ENCODE results near the gene BMP10. TPM values are rescaled to one million over a fixed set of nuclear protein-coding genes. Genes with fewer than 3 reads are reported as not detected.
A peak's percentile ranks its signal among the peaks of the same experiment; 100 is the strongest.

Gene BMP10
- total RNA-seq, 2 donors from 2014 or later: not detected

DNA sequence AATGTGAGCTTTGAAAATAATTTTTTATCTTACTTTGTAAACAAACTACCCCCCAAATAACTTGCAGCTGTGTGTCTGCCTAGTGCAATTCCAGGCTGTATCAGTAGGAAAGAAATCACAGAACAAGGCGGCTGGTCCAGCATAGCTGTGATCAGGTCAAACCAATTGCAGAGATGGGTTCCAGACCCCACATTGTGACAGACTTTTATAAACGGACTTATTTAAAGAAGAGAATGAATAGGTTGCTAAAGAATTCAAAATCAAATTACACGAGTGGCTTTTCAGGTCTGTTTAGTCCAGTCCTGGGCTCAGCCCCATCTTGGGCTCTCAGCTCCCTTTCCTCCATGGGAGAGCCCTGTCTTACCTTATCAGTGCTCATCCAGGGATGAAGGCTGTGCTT, 11.1 kb downstream of the BMP10 start:
- intact Hi-C loops (cut with DNase I, micrococcal nuclease): no loop called here

GRCh38 chr2:68857855-68858456, 13.2 kb downstream of the BMP10 start:
- ATAC-seq (no peak), DNase-seq (no peak)
- intact Hi-C loops (cut with DNase I, micrococcal nuclease): no loop called here

More for the DNA sequence above, 11.1 kb downstream of the BMP10 start:
- DNase-seq: no peak
- ATAC-seq: no peak

DNA sequence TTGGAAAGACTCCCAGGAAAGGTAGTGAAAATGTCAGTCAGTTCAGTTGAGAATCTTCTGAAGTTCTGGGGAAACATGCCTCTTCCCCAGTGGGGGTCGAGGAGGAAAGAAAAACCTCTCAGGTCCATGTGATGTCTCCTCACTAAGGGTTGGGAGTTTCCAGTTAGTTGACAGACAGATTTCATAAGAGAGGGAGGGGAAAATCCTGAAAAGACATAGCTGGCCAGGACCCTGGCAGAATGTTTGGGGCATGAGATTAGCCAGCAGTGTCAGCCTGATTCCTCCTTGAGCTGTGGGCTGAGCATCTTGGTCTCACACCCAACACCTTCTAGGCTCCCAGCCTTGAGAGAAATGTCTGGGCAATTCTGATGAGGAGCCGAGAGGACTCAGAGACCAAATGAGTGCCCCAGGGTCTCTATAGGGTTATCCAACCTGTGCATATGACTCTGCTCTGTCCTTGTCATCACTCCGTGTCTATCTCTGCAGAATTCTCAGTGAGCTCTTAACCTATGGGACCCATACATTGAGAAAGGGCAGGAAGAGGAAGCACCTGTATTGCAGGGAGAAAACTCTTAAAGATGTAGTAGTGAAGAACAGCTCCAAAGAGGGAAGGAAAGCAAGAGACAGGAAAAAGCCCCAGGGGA, 13.9 kb downstream of the BMP10 start:
- ATAC-seq (no peak), DNase-seq (no peak)
- intact Hi-C loops (cut with DNase I, micrococcal nuclease): no loop called here

DNA sequence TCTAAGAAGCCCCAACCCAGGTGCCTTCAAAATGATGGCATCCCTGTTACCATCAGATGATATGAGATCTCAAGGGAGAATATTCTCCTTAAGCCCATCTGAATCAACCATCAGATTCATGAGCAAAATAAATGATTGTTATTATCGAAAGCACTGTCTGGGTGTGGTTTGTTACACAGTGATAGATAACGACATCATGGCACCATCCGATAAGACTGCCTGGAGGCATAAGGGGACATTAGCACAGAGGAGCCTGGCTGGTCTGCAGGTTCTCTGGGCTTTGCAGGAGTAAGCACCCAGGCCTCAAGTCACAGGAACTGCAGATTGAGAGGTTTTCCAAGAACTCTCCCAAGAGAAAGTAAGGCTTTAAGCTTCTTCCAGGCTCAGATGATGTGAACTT, 15.6 kb downstream of the BMP10 start:
- no peak for DNase-seq
- no peak for ATAC-seq
- intact Hi-C loops (cut with DNase I, micrococcal nuclease): no loop called here

DNA sequence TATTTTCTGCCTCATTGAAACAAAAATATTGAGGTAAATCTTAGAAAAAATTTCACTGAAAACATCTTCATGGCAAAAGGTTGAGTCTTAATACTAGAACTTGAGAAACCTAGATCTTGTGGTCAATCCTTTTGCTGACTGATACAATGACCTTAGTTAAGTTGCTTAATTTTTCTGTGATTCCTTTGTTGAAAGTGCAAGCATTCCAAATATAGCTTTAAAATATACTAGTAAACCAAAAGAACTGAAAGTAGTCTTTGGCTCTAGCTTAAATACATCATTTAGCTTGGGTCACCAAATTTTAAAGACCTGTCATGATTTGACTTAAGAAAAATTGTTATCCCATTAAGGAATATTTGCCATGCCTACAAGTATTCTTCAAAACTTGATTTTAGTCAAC, 16.7 kb downstream of the BMP10 start:
- intact Hi-C loops (cut with DNase I, micrococcal nuclease): no loop called here
- no peak for ATAC-seq

DNA sequence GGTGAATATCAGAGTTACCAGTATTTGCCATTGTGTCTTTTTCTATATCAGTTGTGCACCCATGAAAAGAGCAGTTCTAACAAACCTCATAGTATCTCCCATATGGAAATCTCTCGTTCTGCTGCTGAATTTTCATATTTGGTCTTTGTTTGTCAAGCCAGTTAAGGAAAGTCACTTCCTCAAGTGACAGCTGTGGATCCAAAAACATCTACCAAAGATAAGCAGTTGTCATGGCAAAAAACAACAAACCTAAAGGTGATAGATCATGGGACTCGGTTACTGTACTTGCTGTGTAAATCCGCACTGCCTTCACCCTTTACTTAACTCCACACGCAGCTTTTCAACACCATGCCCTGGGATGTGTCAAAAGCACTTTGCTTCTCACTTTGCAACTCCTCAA, 17.3 kb downstream of the BMP10 start:
- ATAC-seq: no peak
- intact Hi-C loops (cut with DNase I, micrococcal nuclease): no loop called here

More for the DNA sequence above, 16.7 kb downstream of the BMP10 start:
- DNase-seq: no peak

DNA sequence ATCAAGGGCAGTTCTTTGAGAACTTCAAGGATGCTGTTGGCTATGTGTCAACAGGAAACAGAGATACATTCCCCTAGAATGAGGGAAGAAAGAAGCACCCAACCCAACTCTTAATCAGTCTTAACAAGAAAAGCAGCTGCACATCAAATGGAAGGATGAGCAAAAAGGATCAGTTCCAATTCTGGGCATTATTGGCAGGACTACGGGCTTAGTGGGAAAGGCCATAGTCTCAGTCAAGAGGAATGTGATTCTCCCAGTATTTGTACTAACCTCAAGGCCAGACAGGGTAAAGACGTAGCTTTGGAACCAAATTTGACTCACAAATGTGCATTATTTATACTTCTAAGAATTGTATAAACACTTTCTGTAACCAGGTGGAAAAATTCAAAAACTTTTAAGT, 18.2 kb downstream of the BMP10 start:
- ATAC-seq: no peak
- intact Hi-C loops (cut with DNase I, micrococcal nuclease): no loop called here
- no peak for DNase-seq

More for the DNA sequence above, 17.3 kb downstream of the BMP10 start:
- no peak for DNase-seq

- no peak for ATAC-seq
Observed at GRCh38 chr2:68850524-68850923, 20.7 kb downstream of the BMP10 start.

DNA sequence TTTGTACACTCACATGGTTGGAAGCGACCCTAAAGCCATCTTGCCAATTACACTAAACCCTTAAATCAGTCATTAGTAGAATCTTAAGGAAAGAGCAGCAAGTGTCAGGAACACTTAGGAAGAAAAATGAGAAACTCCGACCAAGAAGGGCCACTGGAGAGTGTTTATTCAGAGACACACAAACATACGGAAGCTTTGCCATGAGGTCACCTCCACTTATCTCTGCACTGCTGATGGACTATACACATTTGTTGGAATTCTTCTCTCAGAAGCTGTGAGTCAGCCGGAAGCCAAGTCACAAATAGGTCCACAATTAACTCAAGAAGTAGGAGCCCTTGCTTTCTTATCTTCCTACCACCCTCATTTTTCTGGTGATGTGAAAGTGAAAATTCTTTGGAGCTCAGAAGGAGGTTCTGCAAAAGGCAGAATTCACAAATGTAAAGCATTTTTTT, 21.6 kb downstream of the BMP10 start:
- intact Hi-C loops (cut with DNase I, micrococcal nuclease): no loop called here
- no peak for DNase-seq

More at GRCh38 chr2:68850524-68850923, 20.7 kb downstream of the BMP10 start:
- no peak for DNase-seq
- intact Hi-C loops (cut with DNase I, micrococcal nuclease): no loop called here

GRCh38 chr2:68847751-68848150, 23.4 kb downstream of the BMP10 start:
- DNase-seq: no peak
- ATAC-seq: peak; percentile 99
- intact Hi-C loops (cut with DNase I, micrococcal nuclease): no loop called here

More for the DNA sequence above, 21.6 kb downstream of the BMP10 start:
- no peak for ATAC-seq

GRCh38 chr2:68846091-68846490, 25.1 kb downstream of the BMP10 start:
- intact Hi-C loops (cut with DNase I, micrococcal nuclease): no loop called here
- no peak for DNase-seq
- ATAC-seq: no peak

DNA sequence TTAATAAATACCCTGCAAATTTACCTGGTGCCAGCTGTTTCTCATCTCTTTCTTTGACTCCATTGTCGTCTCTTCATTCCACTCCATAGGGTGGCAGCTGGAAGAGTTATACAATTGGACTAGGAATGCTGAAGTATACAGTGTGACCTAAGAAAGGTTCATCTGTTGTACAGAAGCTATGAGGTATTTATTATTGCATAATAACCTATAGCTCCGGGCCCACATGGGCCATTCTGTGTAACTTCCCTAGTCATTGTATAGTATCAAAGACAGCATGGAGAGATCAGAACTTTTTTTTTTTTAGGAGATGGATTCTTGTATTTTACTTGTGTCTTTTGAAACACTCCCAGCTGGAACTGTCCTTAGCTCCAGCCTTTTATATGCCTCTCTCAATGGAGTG, 26.2 kb downstream of the BMP10 start:
- ATAC-seq: no peak
- no peak for DNase-seq
- intact Hi-C loops (cut with DNase I, micrococcal nuclease): no loop called here

DNA sequence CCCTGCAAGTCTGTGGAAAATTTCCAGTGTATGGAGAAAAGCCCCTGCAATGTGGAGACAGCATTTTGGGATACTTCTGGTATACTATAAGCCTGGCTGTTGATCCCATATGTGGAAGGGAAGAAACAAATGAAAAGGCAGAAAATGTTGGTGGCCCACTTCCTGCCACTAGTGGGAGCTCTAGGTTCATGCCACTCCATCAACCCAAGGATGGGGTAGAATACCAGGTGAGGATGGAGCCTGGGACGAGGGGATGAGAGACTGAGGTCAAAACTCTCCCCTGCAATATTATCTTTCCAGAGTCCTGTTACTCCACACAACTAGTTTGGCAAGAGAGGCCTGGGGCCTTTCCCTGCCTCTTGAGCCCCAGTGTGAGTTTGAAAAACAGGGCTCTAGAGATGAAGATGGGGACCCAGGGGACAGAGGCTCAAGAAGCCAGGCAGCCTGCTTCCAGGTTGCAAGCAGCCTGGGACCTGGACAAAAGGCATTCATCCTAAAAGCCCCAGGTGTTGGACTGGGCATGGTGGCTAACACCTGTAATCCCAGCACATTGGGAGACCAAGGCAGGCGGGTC, 31.9 kb downstream of the BMP10 start:
- no peak for ATAC-seq
- no peak for DNase-seq
- intact Hi-C loops (cut with DNase I, micrococcal nuclease): no loop called here

GRCh38 chr2:68838641-68839040, 32.6 kb downstream of the BMP10 start:
- DNase-seq (no peak), ATAC-seq (no peak)
- intact Hi-C loops (cut with DNase I, micrococcal nuclease): no loop called here

DNA sequence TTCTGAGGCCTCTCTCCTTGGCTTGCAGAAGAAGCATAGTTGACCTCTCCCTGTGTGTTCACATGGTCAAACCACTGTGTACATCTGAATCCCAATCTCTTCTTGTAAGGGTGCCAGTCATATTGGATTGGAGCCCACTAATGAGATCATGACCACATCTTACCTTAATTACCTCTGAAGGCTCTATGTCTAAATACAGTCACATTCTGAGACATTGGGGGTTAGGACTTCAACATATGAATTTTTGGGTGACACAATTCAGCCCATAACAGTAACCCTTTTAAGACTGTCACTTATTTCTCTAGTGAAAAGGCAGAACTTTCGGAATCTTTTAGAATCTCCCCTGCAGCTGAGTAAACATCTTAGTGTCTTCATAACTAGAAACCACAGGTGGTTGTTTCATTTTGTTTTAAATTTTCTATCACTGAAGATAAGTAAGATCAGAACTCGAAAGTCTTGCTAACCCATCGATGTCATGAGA, 33.3 kb downstream of the BMP10 start:
- ATAC-seq: no peak
- intact Hi-C loops (cut with DNase I, micrococcal nuclease): no loop called here
- no peak for DNase-seq

DNA sequence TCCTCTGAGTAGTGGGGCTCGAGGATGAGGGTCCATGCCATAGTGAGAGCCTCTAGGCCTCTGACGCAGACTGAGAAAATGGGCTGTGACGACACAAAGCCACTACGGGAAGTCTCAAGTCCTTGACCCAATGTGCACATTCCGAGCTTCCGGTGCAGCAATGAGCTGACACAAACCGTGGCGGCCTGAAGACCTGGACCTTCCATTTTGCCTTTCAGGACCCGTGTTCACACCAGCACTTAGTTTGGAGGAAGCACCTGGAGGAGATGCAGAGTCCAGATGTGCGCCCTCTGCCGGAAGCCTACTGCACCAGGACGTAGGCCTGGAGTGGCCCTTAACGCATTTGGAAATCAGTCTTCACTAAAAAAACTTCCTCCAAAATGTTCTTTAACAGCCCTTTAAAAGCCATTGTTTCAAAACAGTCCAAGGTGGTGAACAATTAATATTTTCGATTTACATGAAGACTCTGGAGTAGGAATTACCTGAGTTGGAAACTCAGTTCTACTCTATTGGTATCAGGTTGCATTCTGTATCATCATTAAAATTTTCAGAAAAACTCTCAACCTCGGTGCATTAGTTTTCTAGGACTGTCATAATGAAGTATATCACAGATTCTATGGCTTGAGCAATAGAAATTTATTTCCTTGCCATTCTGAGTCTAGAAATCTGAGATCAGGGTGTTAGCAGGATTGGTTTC, 33.9 kb downstream of the BMP10 start:
- intact Hi-C loops (cut with DNase I, micrococcal nuclease): no loop called here

GRCh38 chr2:68835621-68836020, 35.6 kb downstream of the BMP10 start:
- DNase-seq (no peak), ATAC-seq (peak; percentile 23)
- intact Hi-C loops (cut with DNase I, micrococcal nuclease): no loop called here

More for the DNA sequence above, 33.9 kb downstream of the BMP10 start:
- ATAC-seq (peak; percentile 67), DNase-seq (peak; percentile 58 to 86)

DNA sequence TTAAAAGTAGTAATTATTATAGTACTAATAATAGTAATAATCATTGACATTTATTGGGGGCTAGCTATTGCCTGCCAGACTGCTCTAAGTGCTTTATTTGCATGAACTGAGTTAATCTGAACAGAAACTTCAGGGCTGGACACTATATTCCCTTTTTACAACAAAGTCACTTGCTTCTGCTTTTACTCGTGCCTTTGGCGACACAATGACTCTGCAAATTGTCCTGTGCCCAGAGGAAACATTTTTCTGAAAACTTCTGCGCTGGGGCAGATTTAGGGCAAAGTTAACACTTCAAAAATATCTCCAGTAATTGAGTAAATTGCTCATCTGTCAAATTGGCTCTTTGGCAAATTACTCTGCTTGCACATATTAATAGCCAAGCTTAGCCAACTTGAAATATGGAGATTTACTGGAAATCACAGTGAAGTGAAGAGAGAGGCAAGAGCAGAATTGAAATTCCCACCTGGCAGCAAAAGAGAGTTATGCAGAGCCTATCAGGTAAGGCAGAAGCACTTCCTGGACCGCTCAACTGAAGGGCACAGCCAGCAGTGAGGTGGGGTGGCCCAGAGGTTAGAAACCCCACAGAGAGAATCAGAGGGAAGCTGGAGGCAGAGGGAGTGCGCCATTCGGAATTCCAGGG, 36.3 kb downstream of the BMP10 start:
- no peak for ATAC-seq
- intact Hi-C loops (cut with DNase I, micrococcal nuclease): no loop called here

DNA sequence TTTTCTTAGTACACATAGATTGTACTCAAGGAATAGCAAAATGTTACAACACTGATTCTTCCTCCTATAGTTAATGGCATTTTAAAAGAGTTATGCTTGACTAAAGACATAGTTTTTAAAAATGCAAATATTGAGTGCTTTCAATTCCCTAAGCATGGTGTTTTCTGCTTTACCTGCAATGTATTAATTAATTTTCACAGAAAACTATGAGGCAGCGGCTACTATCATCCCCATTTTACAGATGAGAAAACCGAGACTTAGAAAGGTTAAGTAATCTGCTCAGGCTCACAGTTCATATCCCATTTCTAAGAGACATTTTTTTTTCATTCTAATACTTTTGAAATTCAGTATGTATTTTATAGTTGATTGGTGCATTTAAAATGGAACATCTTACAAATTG, 38.0 kb downstream of the BMP10 start:
- ATAC-seq (no peak), DNase-seq (no peak)
- intact Hi-C loops (cut with DNase I, micrococcal nuclease): no loop called here

More for the DNA sequence above, 36.3 kb downstream of the BMP10 start:
- no peak for DNase-seq
